Muscle of leg (tissue), 11 donors: ENCODE results near the gene PGPEP1. TPM values are rescaled to one million over a fixed set of nuclear protein-coding genes. Genes with fewer than 3 reads are reported as not detected.

Source experiments
- DNase-seq: peaks from one replicate; pipeline ENCODE4 v3.0.0; 2013
- H3K27ac ChIP-seq: one replicate; pipeline ENCODE4 v1.5.1; 2013; ENCODE audit warnings: mild to moderate bottlenecking, low read length, control low read depth
- H3K27me3 ChIP-seq: one replicate; pipeline ENCODE4 v1.6.1; 2013; ENCODE audit warnings: low read length; ENCODE audit not compliant: control insufficient read depth, insufficient read depth
- H3K36me3 ChIP-seq: one replicate; pipeline ENCODE4 v1.6.1; 2013; ENCODE audit warnings: low read length; ENCODE audit not compliant: control insufficient read depth, insufficient read depth
- H3K4me1 ChIP-seq: one replicate; pipeline ENCODE4 v1.6.1; 2013; ENCODE audit warnings: low read length; ENCODE audit not compliant: control insufficient read depth, insufficient read depth
- H3K4me3 ChIP-seq: one replicate; pipeline ENCODE4 v1.5.1; 2013; ENCODE audit warnings: low read length, control low read depth
- H3K9me3 ChIP-seq: replicated peaks from 2 replicates; pipeline ENCODE4 v1.6.1; 2013; ENCODE audit warnings: low read depth, low read length; ENCODE audit not compliant: control insufficient read depth
- WGBS: methylation state at CpG from one replicate; pipeline ENCODE4 v1.1.5; 2013; ENCODE audit warnings: missing lambda C conversion rate; ENCODE audit not compliant: insufficient coverage; 5-methylcytosine and 5-hydroxymethylcytosine counted together
- polyA plus RNA-seq, 8 donors: library from polyadenylated mRNA; unstranded; fragments of 120-200 nt; gene quantifications; one replicate each; pipeline versions ENCODE4 v1.2.1 to v1.2.3, GENCODE V29; 2013; ENCODE audit warnings: inconsistent platforms in 1 of 8, low replicate concordance in 1 of 8; ENCODE audit not compliant: insufficient read length in 8 of 8, insufficient read depth in 1 of 8
- total RNA-seq: library from RNA; stranded (reverse); fragments of 120-200 nt; gene quantifications from one replicate; pipeline ENCODE4 v1.2.4, GENCODE V29; 2013

Gene PGPEP1
- total and polyA plus RNA-seq, 9 donors = 7.7 to 14.9 (median 9.5) TPM

- no peaks in the 10 kb centered on the region for H3K9me3 ChIP-seq
- H3K27ac ChIP-seq = peak overlapping the region; percentile 100
- no peak for DNase-seq
- H3K4me1 ChIP-seq = peaks cover 81% of the 10 kb centered on the region
- peaks cover 4% of the 10 kb centered on the region for H3K36me3 ChIP-seq
- WGBS = 1% methylated on average over 16 of the region's 30 CpGs
- peaks cover 2% of the 10 kb centered on the region for H3K27me3 ChIP-seq
- H3K4me3 ChIP-seq = peak overlapping the region; percentile 29
Observed at GRCh38 chr19:18418029-18418482, 77.7 kb downstream of the PGPEP1 start.

DNA sequence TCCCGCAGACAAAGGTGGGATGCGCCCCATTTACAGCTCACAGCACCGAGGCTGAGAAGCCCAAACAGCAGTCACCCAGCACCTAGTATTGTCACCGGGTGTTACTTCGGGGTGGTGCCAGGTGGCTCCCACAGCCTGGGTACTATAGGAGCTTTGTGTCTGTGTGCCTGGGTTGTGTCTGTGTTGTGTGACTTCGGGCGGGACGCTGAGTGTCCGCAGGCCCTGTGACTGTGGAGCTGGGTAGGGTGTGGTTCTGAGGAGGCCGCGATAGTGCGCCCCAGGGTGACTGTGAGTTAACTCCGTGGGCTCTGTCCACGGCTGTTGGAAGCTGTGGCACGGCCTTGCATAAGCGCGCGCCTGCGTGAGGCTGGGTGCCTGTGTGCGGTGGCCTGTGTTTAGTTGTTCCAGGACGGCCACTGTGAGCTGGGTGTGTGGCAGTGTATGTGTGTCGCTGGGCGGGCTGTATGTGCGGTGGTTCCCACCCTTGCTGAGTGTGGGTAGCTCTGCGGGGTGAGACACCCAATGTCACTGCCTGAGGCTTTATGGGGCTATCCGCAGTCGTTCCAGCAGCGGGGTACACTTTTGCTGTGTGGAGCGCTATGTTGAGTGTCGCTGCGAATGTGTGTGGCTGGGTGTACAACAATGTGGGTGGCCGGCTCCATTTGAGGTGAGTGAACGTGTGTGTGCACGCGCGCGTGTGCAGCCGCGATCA is 78.2 kb downstream of the PGPEP1 start:
- 14% methylated on average over 33 of the region's 39 CpGs for WGBS
- Histone ChIP-seq H3K4me1 (peaks cover 87% of the 10 kb centered on the region), H3K27ac (peak overlapping the region; percentile 100), H3K4me3 (peak overlapping the region; percentile 31), H3K27me3 (peaks cover 2% of the 10 kb centered on the region), H3K9me3 (no peaks in the 10 kb centered on the region), H3K36me3 (peaks cover 7% of the 10 kb centered on the region)
- no peak for DNase-seq

DNA sequence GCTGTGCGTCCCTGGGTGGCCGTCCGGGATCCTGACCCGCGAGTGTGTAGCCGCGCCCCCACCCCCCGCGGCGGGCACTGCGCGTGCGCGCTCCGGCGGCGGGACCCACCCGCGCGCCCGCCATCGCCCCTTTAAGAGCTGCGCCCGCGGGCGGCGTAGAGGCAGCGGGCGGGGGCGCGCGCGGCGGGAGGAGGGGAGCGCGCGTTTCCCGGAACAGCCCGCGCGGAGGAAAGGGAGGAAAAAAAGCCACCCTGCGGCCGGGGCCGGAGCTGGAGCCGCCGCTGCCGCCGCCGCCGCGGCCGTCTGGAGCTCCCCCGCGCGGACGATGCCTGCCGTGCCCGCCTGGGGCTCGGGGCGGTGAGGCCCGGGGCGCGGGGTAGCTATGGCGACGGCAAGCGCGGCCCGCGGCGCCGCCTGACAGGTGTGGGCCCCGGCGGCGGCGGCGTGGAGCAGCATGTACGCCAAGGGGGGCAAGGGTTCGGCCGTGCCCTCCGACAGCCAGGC is 78.8 kb downstream of the PGPEP1 start, which contains the start of gene SSBP4:
SSBP4 (plus strand) TSS at position 204 of the 504 bp plus-strand sequence; CDS start at position 455, 251 bp downstream.
- H3K27me3 ChIP-seq = peaks cover 2% of the 10 kb centered on the region
- peak within 1 kb of the TSS; percentile 77 for H3K4me3 ChIP-seq
- DNase-seq = peak; percentile 93
- no peaks in the 10 kb centered on the region for H3K9me3 ChIP-seq
- peaks cover 89% of the 10 kb centered on the region for H3K4me1 ChIP-seq
- H3K27ac ChIP-seq = peak within 1 kb of the TSS; percentile 100
- peaks cover 7% of the 10 kb centered on the region for H3K36me3 ChIP-seq
- WGBS = under 1% methylated on average over 79 of the region's 80 CpGs

Other genes with a start within 250 kb of the PGPEP1 start
- 3.4 TPM for gene MAST3, start 242.8 kb upstream of the PGPEP1 start, total RNA-seq
- gene MAST3, start 242.8 kb upstream of the PGPEP1 start, polyA plus RNA-seq = 10 to 100 TPM in 2 of 8 donors, 1 to 10 TPM in 6; 3.9 to 12.2 (median 8.3) TPM
- gene PIK3R2, start 187.4 kb upstream of the PGPEP1 start, total RNA-seq = 25.0 TPM
- gene PIK3R2, start 187.4 kb upstream of the PGPEP1 start, polyA plus RNA-seq = 10 to 100 TPM; 43.7 to 74.7 (median 51.4) TPM
- gene IFI30, start 166.8 kb upstream of the PGPEP1 start, total RNA-seq = 4.6 TPM
- 1 to 10 TPM in 2 of 8 donors, under 1 TPM in 4, not detected in 2; 0.17 to 5.0 (median 0.51) TPM for gene IFI30, start 166.8 kb upstream of the PGPEP1 start, polyA plus RNA-seq
- gene MPV17L2, start 147.4 kb upstream of the PGPEP1 start, total RNA-seq = 3.7 TPM
- gene MPV17L2, start 147.4 kb upstream of the PGPEP1 start, polyA plus RNA-seq = 1 to 10 TPM; 5.1 to 7.9 (median 6.4) TPM
- 1.5 TPM for gene RAB3A, start 136.6 kb upstream of the PGPEP1 start, total RNA-seq
- 1 to 10 TPM; 3.2 to 5.4 (median 4.0) TPM for gene RAB3A, start 136.6 kb upstream of the PGPEP1 start, polyA plus RNA-seq
- gene PDE4C, start 114.2 kb upstream of the PGPEP1 start, total RNA-seq = 3.3 TPM
- gene PDE4C, start 114.2 kb upstream of the PGPEP1 start, polyA plus RNA-seq = 10 to 100 TPM in 2 of 8 donors, 1 to 10 TPM in 6; 1.5 to 15.2 (median 4.6) TPM
- 1.5 TPM for gene IQCN, start 66.1 kb upstream of the PGPEP1 start, total RNA-seq
- gene IQCN, start 66.1 kb upstream of the PGPEP1 start, polyA plus RNA-seq = 1 to 10 TPM; 2.0 to 5.9 (median 3.2) TPM
- gene JUND, start 59.0 kb upstream of the PGPEP1 start, total RNA-seq = 75.5 TPM
- gene JUND, start 59.0 kb upstream of the PGPEP1 start, polyA plus RNA-seq = 100 to 1,000 TPM in 7 of 8 donors, 10 to 100 TPM in 1; 75.1 to 178 (median 145) TPM
- gene LSM4, start 17.5 kb upstream of the PGPEP1 start, total RNA-seq = 129 TPM
- 100 to 1,000 TPM in 2 of 8 donors, 10 to 100 TPM in 6; 85.2 to 112 (median 93.2) TPM for gene LSM4, start 17.5 kb upstream of the PGPEP1 start, polyA plus RNA-seq
- 0.62 TPM for gene GDF15, start 45.6 kb downstream of the PGPEP1 start, total RNA-seq
- 1 to 10 TPM in 2 of 8 donors, under 1 TPM in 6; 0.33 to 1.8 (median 0.80) TPM for gene GDF15, start 45.6 kb downstream of the PGPEP1 start, polyA plus RNA-seq
- gene LRRC25, start 57.0 kb downstream of the PGPEP1 start, total RNA-seq = 1.5 TPM
- gene LRRC25, start 57.0 kb downstream of the PGPEP1 start, polyA plus RNA-seq = 1 to 10 TPM; 1.2 to 2.4 (median 1.7) TPM
- 77.1 TPM for gene SSBP4, start 78.8 kb downstream of the PGPEP1 start, total RNA-seq
- gene SSBP4, start 78.8 kb downstream of the PGPEP1 start, polyA plus RNA-seq = 100 to 1,000 TPM; 104 to 156 (median 120) TPM
- gene ISYNA1, start 97.5 kb downstream of the PGPEP1 start, total RNA-seq = 85.8 TPM
- 100 to 1,000 TPM; 122 to 221 (median 180) TPM for gene ISYNA1, start 97.5 kb downstream of the PGPEP1 start, polyA plus RNA-seq
- 11.4 TPM for gene ELL, start 181.5 kb downstream of the PGPEP1 start, total RNA-seq
- 10 to 100 TPM; 14.1 to 20.3 (median 16.7) TPM for gene ELL, start 181.5 kb downstream of the PGPEP1 start, polyA plus RNA-seq
- 98.8 TPM for gene FKBP8, start 203.0 kb downstream of the PGPEP1 start, total RNA-seq
- 100 to 1,000 TPM; 124 to 150 (median 137) TPM for gene FKBP8, start 203.0 kb downstream of the PGPEP1 start, polyA plus RNA-seq
- gene KXD1, start 217.3 kb downstream of the PGPEP1 start, total RNA-seq = 47.1 TPM
- gene KXD1, start 217.3 kb downstream of the PGPEP1 start, polyA plus RNA-seq = 10 to 100 TPM; 60.1 to 82.3 (median 75.3) TPM
- 1,370 TPM for gene UBA52, start 231.3 kb downstream of the PGPEP1 start, total RNA-seq
- gene UBA52, start 231.3 kb downstream of the PGPEP1 start, polyA plus RNA-seq = 1,000 to 10,000 TPM; 1,127 to 1,404 (median 1,245) TPM
- 61.5 TPM for gene REX1BD, start 248.2 kb downstream of the PGPEP1 start, total RNA-seq
- gene REX1BD, start 248.2 kb downstream of the PGPEP1 start, polyA plus RNA-seq = 10 to 100 TPM; 27.4 to 45.1 (median 36.1) TPM